Smooth muscle cell (in vitro differentiated cells): ENCODE data around the gene E2F8. TPM values are rescaled to one million over a fixed set of nuclear protein-coding genes. Genes with fewer than 3 reads are reported as not detected.

Source experiments
- DNase-seq: peaks from one replicate; lab custom pipeline; 2025; ENCODE audit not compliant: unreplicated experiment; lab: John Stamatoyannopoulos, UW
- H2AFZ ChIP-seq: fragments of 200-600 bp; sonication (generic); 2 replicates; pipeline ENCODE4 v1.6.0; 2016; ENCODE audit warnings: antibody characterized with exemption, low read depth, mild to moderate bottlenecking
- H3F3A ChIP-seq: fragments of 200-600 bp; sonication (generic); 2 replicates; pipeline ENCODE4 v1.6.0; 2017; ENCODE audit warnings: antibody characterized with exemption, low read depth
- H3K27ac ChIP-seq: fragments of 200-600 bp; sonication (generic); 2 replicates; pipeline ENCODE4 v1.5.1; 2016; ENCODE audit warnings: low read depth, mild to moderate bottlenecking
- H3K27me3 ChIP-seq: fragments of 200-600 bp; sonication (generic); 2 replicates; pipeline ENCODE4 v1.6.1; 2016; ENCODE audit warnings: low read depth, mild to moderate bottlenecking
- H3K36me3 ChIP-seq: fragments of 200-600 bp; sonication (generic); 2 replicates; pipeline ENCODE4 v1.5.1; 2016; ENCODE audit warnings: low read depth
- H3K4me1 ChIP-seq: fragments of 200-600 bp; sonication (generic); 2 replicates; pipeline ENCODE4 v1.5.1; 2016; ENCODE audit warnings: low read depth
- H3K4me2 ChIP-seq: fragments of 200-600 bp; sonication (generic); 2 replicates; pipeline ENCODE4 v1.6.0; 2016; ENCODE audit warnings: mild to moderate bottlenecking
- H3K4me3 ChIP-seq: fragments of 200-600 bp; sonication (generic); 2 replicates; pipeline ENCODE4 v1.5.1; 2016; ENCODE audit warnings: mild to moderate bottlenecking
- H3K79me2 ChIP-seq: fragments of 200-600 bp; sonication (generic); 2 replicates; pipeline ENCODE4 v1.6.0; 2016; ENCODE audit warnings: low read depth, mild to moderate bottlenecking
- H3K9ac ChIP-seq: fragments of 200-600 bp; sonication (generic); 2 replicates; pipeline ENCODE4 v1.6.0; 2016; ENCODE audit warnings: low read depth
- H3K9me3 ChIP-seq: fragments of 200-600 bp; sonication (generic); replicated peaks from 2 replicates; pipeline ENCODE4 v1.5.1; 2016; ENCODE audit warnings: low read depth
- H4K20me1 ChIP-seq: fragments of 200-600 bp; sonication (generic); 2 replicates; pipeline ENCODE4 v1.6.0; 2016; ENCODE audit warnings: low read depth
- CTCF ChIP-seq: fragments of 200-600 bp; sonication (generic); IDR thresholded peaks from 2 replicates; pipeline ENCODE4 v1.5.1; 2017; ENCODE audit warnings: borderline replicate concordance, mild to moderate bottlenecking, antibody characterized with exemption; ENCODE audit not compliant: insufficient read depth, poor library complexity, severe bottlenecking
- WGBS: methylation state at CpG from one replicate; pipeline ENCODE4 v1.1.7; 2016; ENCODE audit warnings: low lambda C conversion rate; 5-methylcytosine and 5-hydroxymethylcytosine counted together
- polyA plus RNA-seq: library from polyadenylated mRNA; unstranded; fragments of >200 nt; fragmentation: Nextera tagmentation; extraction: Ambion mirVana; gene quantifications from 2 replicates; pipeline ENCODE4 v1.2.1, GENCODE V29; 2016
- total RNA-seq: library from RNA; depleted of rRNA; stranded (reverse); fragments of >200 nt; gene quantifications from 2 replicates; pipeline ENCODE4 v1.2.3, GENCODE V29; 2014

The E2F8 gene
- total and polyA plus RNA-seq, 2 experiments from 2014 or later, result 1.5 to 1.6 TPM

DNA sequence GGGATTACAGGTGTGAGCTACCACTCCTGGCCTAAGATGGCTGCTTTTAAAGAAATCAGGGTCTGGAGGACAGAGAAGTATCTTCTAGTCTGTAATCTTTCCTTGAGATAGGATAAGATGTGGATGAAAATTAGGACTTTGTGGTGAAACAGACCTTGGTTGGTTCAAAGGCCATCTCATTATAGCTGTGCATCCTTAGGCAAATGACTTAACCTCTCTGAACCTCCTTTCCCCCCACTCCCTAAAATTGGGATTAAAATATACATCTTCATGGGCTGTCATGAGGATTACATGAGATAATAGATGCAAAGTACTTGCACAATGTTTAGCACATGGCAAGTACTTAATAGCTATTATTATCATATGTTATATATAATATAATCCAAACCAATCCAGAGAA is 10.8 kb upstream of the E2F8 start:
- no peaks in the 10 kb centered on the region for H3K27me3 ChIP-seq
- no peaks in the 10 kb centered on the region for H3K4me1 ChIP-seq
- H3F3A ChIP-seq, result peaks cover 2% of the 10 kb centered on the region
- H3K9me3 ChIP-seq, result no peaks in the 10 kb centered on the region
- no peaks in the 10 kb centered on the region for H3K79me2 ChIP-seq
- DNase-seq, result no peak
- no peak overlapping the region for H3K27ac ChIP-seq
- H3K36me3 ChIP-seq, result no peaks in the 10 kb centered on the region
- H3K4me3 ChIP-seq, result no peak overlapping the region
- H2AFZ ChIP-seq, result no peak overlapping the region
- no peak overlapping the region for H3K4me2 ChIP-seq
- TF ChIP-seq CTCF, result no peak
- H4K20me1 ChIP-seq, result no peaks in the 10 kb centered on the region
- H3K9ac ChIP-seq, result no peak overlapping the region

DNA sequence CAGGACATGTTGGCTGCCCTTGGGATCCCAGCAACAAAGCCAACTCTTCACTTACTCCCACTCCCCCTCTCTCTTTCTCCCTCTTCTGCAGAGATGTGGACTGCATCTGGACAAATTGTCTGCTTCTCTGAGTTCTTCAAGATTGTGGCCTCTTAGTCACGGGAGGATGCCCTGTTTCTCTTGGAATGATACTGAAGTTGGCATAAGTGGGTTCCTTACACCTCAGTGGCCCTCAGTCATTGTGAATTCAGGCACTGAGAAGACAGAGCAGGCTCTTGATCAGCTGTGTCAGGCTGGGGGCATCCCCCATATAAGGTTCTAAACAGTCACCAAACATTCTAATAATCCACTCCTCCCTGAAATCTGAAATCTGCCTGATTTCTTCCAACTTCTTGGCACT is 6.1 kb upstream of the E2F8 start:
- peaks cover 23% of the 10 kb centered on the region for H3K27me3 ChIP-seq

GRCh38 chr11:19245351-19245750 is 4.6 kb upstream of the E2F8 start:
- Histone ChIP-seq H3K79me2 (no peaks in the 10 kb centered on the region), H3K27ac (no peak overlapping the region), H3K4me2 (no peak overlapping the region), H2AFZ (no peak overlapping the region), H3K27me3 (peaks cover 29% of the 10 kb centered on the region), H3K36me3 (no peaks in the 10 kb centered on the region), H3F3A (peaks cover 4% of the 10 kb centered on the region), H3K9me3 (no peaks in the 10 kb centered on the region), H3K4me1 (peaks cover 10% of the 10 kb centered on the region), H4K20me1 (no peaks in the 10 kb centered on the region), H3K4me3 (no peak overlapping the region), H3K9ac (no peak overlapping the region)
- no peak for TF ChIP-seq CTCF
- DNase-seq, result no peak
- 77% methylated on average over 5 of the region's 5 CpGs for WGBS

More for the DNA sequence above, 6.1 kb upstream of the E2F8 start:
- Histone ChIP-seq H3F3A (peaks cover 4% of the 10 kb centered on the region), H4K20me1 (no peaks in the 10 kb centered on the region), H2AFZ (no peak overlapping the region), H3K4me1 (peaks cover 8% of the 10 kb centered on the region), H3K9ac (no peak overlapping the region), H3K4me3 (no peak overlapping the region), H3K27ac (no peak overlapping the region), H3K4me2 (no peak overlapping the region), H3K79me2 (no peaks in the 10 kb centered on the region), H3K9me3 (no peaks in the 10 kb centered on the region), H3K36me3 (no peaks in the 10 kb centered on the region)
- TF ChIP-seq CTCF, result no peak
- no peak for DNase-seq
- WGBS, result 80% methylated on average over 1 of the region's 1 CpG

DNA sequence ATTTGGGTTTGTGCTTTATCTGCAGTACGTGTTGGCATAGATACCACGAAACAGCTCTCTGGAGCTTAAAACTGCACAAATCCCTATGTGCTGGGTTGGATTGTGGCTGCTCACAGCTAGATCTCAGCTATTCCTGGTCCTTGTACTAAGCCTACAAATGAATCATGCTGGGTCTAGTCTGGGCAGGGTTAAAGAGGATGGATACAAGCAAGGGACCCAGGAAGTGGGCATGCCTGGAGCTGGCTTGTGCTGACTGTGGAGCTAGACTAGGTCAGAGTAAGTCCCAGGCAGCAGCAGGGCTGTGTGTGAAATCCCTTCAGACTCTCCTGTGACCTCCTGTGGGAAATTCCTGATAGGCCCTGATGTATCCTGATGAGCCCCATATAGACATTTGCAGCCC is 3.9 kb upstream of the E2F8 start:
- Histone ChIP-seq H3F3A (peaks cover 4% of the 10 kb centered on the region), H4K20me1 (no peaks in the 10 kb centered on the region), H3K9me3 (no peaks in the 10 kb centered on the region), H3K4me1 (peaks cover 16% of the 10 kb centered on the region), H3K27me3 (peaks cover 29% of the 10 kb centered on the region), H2AFZ (no peak overlapping the region), H3K4me3 (no peak overlapping the region), H3K79me2 (no peaks in the 10 kb centered on the region), H3K36me3 (no peaks in the 10 kb centered on the region), H3K27ac (no peak overlapping the region), H3K9ac (no peak overlapping the region), H3K4me2 (no peak overlapping the region)
- no peak for TF ChIP-seq CTCF
- WGBS, result 34% methylated on average over 2 of the region's 2 CpGs
- no peak for DNase-seq
